Stimulated activated CD4-positive, alpha-beta T cell treated with anti-CD3 and anti-CD28 coated beads, Interleukin-2, amount 100 ng/mL, for 4 hours (primary cell): Measurements from ENCODE around the gene TMPRSS15.

Experiments
- DNase-seq: peaks from one replicate; pipeline ENCODE4 v3.0.0-alpha.2; 2020; ENCODE audit warnings: low read depth

Gene TMPRSS15

GRCh38 chr21:18349468-18349867 is 54.1 kb downstream of the TMPRSS15 start:
- no peak for DNase-seq

DNA sequence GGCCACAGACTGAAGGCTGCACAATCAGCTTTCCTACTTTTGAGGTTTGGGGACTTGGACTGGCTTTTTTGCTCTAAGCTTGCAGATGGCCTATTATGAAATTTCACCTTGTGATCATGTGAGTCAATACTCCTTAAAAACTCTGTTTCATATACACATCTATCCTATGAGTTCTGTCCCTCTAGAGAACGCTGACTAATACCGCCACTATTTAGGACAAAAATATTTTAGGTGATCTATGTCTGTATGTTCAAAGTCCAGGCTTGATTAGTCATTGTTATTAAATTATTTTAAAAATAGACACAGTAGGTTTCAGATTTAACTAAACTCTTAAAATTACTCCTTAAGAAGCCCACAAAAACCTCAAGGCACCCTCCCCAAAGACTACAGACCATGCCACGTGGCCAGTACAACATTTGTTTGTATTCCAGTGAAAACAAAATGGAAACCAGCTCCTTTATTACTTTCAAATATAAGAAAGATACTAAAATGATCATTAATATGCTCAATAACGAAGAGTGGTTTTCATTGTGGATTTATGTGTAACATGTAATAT is 63.1 kb downstream of the TMPRSS15 start:
- DNase-seq: no peak

- DNase-seq: no peak
Measured at GRCh38 chr21:18335651-18336236, 67.8 kb downstream of the TMPRSS15 start.

GRCh38 chr21:18334066-18334465 is 69.5 kb downstream of the TMPRSS15 start:
- DNase-seq: no peak

- DNase-seq: no peak
Measured at GRCh38 chr21:18318156-18318555, 85.4 kb downstream of the TMPRSS15 start.

DNA sequence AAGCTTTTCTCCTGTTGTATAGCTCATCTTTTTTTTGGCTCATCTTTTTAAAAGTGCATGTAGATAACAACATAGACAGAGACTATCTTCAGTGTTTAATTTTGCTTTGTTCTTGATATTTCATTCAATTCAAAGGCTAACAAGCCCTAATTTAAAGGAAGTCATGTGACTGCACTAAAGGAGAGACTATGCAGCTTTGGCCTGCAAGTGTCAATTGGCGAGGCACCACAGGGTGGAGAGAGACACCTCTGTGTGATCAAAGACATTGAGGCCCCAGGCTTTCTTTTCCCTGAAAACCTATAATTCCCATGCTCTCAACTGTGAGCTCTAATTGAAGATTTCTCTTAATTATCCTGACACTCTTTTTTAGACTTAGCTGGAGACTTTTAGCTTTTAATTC is 105.4 kb downstream of the TMPRSS15 start:
- DNase-seq: no peak

DNA sequence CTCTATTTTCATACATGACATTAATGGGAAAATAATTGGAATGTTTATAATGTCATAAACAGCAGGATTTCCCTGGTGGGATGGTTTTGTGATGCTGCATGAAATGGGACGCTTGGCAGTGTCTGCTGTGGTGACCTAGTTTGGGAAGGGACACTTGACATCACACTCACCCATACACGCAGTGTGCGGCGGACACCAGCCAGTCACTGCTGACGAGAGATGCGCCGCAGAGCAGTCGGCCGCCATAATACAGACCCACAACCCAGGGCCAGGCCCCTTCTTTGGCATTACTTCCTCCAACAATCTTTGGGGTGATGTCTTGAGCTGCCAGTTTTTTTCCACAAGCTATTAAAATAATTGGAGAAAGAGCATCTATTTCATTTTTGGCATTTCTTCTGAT is 109.5 kb downstream of the TMPRSS15 start:
- DNase-seq: no peak

GRCh38 chr21:18289876-18290275 is 113.7 kb downstream of the TMPRSS15 start:
- no peak for DNase-seq

- no peak for DNase-seq
Measured at GRCh38 chr21:18285379-18285778, 118.2 kb downstream of the TMPRSS15 start.

DNA sequence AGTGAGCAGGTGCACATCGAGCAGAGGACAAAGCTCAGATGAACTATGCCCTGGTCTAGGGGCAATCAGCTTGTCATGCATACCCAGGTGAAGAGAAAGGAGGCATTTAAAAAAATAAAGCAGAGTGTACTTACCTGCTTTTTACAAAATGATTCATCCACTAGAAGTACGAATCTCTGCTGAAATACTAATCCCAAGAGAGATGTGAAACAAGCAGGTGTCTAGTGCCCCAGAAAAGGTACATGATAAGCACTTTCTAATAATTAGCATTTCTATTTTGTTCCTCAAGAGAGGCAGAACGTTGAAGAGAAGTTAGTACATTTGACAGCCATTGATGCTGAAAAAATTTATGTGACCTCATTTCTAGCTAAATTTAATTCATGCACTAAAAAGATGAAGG is 127.8 kb downstream of the TMPRSS15 start:
- no peak for DNase-seq

- no peak for DNase-seq
Measured at GRCh38 chr21:18274370-18274769, 129.2 kb downstream of the TMPRSS15 start.

- no peak for DNase-seq
Measured at GRCh38 chr21:18273400-18273799, 130.2 kb downstream of the TMPRSS15 start.

DNA sequence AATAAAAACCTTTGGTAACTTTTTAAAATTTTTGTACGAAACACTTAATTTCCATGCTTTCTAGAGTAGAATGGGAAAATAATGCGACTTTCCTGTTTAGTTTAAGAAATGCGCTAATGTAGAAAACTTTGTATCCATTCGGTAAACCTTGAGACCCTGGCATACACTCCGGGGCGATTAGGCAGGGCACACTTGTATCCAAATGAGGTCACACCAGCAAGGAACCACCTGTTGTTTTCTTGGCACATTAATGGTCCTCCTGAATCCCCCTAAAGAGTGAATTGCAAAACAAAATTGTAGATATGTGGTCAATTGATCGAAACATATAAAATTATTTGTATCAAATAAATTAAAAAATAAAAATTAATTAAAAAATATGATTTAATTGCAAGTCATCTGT is 133.7 kb downstream of the TMPRSS15 start:
- DNase-seq: no peak

DNA sequence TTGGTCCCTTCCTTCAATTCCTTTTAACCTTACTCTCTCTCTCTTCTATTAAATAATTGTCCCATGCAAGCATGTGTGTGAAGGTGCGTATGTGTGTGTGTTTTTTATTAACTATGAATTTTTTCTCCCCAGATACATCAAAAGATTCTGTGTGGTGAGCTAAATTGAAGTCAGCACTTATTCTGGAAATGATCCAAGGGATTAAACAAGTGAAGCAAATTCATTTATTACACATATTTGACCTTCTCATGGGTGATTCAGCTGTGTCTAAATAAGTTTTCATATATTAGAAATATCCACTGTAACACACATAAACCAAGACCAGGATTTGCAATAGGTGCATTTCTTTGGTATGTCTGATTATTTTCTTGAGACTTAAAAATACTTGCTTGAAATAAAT is 134.7 kb downstream of the TMPRSS15 start:
- DNase-seq: no peak

- no peak for DNase-seq
Measured at GRCh38 chr21:18267496-18267895, 136.1 kb downstream of the TMPRSS15 start.

DNA sequence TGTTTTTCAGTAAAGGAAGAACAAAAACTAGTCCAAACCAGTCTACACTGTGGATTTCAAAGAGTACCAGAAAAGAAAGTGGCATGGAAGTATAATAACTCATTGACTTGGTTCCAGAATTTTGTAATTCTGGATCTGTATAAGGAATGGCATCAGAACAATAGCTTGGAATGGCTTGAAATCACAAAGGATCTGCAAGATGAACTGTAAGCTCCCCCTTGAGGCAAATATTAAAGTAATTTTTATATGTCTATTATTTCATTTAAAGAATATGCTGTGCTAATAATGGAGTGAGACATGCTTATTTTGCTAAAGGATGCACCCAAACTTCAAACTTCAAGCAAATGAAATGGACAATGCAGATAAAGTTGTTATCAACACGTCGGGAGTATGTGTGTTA is 137.6 kb downstream of the TMPRSS15 start:
- DNase-seq: no peak

GRCh38 chr21:18253799-18254198 is 149.8 kb downstream of the TMPRSS15 start:
- DNase-seq: no peak

GRCh38 chr21:18253221-18253620 is 150.4 kb downstream of the TMPRSS15 start:
- no peak for DNase-seq

- no peak for DNase-seq
Measured at GRCh38 chr21:18252680-18253079, 150.9 kb downstream of the TMPRSS15 start.

DNA sequence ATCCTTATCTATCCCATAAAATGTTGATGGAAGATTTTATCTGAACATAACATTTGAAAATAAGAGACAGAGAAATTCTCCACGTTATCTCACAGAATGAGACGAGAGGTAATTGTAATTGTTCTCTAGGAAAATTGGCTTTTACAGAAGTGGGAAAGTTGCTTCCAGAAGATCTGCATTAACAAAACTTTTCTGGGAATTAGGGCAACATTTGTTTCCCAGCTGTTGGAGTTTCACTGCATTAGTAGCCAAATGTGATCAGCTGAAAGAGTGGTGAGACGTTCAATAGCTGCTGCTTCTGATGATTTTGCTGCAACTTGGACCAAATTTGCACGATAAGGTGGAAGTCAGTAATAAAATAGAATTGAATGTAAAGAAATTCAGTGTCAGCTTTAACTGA is 151.3 kb downstream of the TMPRSS15 start:
- no peak for DNase-seq

DNA sequence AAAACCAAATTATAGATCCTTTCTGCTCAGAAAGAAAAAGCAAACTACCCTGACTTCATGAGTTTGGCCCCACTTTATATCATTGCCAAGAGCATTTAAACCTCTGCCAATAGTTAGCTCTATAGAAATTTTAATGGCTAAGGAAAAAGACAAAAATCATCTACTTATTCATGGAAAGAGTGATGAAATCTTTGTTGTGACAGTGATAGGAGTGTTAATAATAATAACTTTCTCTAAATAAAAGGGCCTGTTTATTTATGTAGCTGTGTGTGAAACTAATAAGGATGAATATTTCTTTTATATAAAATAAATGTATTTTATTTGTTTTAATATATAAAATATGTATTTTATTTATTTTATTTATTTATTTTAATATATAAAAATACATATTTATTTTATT is 152.5 kb downstream of the TMPRSS15 start:
- no peak for DNase-seq

- DNase-seq: no peak
Measured at GRCh38 chr21:18249672-18250071, 153.9 kb downstream of the TMPRSS15 start.

- no peak for DNase-seq
Measured at GRCh38 chr21:18248171-18248570, 155.4 kb downstream of the TMPRSS15 start.

GRCh38 chr21:18245464-18245967 is 158.1 kb downstream of the TMPRSS15 start:
- DNase-seq: no peak
